ENCODE data around the gene YPEL5.
"Not testable (repeated sequence)": the region's sequence is repeated elsewhere in the genome, so short reads cannot be mapped to it uniquely, and the experiment has no call there.

The YPEL5 gene

GRCh38 chr2:30139131-30139870 lies 7.5 kb upstream of the YPEL5 start:
- DNase-seq, result no peak

GRCh38 chr2:30141136-30141535 lies 5.7 kb upstream of the YPEL5 start:
- no peak for DNase-seq

GRCh38 chr2:30144260-30144659 lies 2.5 kb upstream of the YPEL5 start:
- no peak for DNase-seq

GRCh38 chr2:30144951-30145350 lies 1.9 kb upstream of the YPEL5 start:
- DNase-seq, result not testable (repeated sequence)

GRCh38 chr2:30145826-30146336 lies 926 bp upstream of the YPEL5 start:
- DNase-seq, result no peak

- DNase-seq, result no peak
Measured at GRCh38 chr2:30147196-30147714, 448 bp downstream of the YPEL5 start.

GRCh38 chr2:30147715-30148610 lies 1.2 kb downstream of the YPEL5 start:
- peak; percentile 76 for DNase-seq

- no peak for DNase-seq
Measured at GRCh38 chr2:30148850-30149249, 2.0 kb downstream of the YPEL5 start.

- DNase-seq, result no peak
Measured at GRCh38 chr2:30149513-30149912, 2.7 kb downstream of the YPEL5 start.

GRCh38 chr2:30149976-30150375 lies 3.2 kb downstream of the YPEL5 start:
- DNase-seq, result no peak

GRCh38 chr2:30150786-30151185 lies 4.0 kb downstream of the YPEL5 start:
- no peak for DNase-seq

GRCh38 chr2:30152385-30152784 lies 5.6 kb downstream of the YPEL5 start:
- DNase-seq, result no peak

- DNase-seq, result no peak
Measured at GRCh38 chr2:30155202-30155601, 8.4 kb downstream of the YPEL5 start.

- DNase-seq, result no peak
Measured at GRCh38 chr2:30155889-30156658, 9.3 kb downstream of the YPEL5 start.

- DNase-seq, result no peak
Measured at GRCh38 chr2:30157616-30158015, 10.8 kb downstream of the YPEL5 start.

GRCh38 chr2:30159766-30160165 lies 13.0 kb downstream of the YPEL5 start:
- no peak for DNase-seq

GRCh38 chr2:30161929-30162706 lies 15.3 kb downstream of the YPEL5 start:
- DNase-seq, result no peak

GRCh38 chr2:30162806-30163205 lies 16.0 kb downstream of the YPEL5 start:
- DNase-seq, result no peak

- no peak for DNase-seq
Measured at GRCh38 chr2:30164131-30164925, 17.5 kb downstream of the YPEL5 start.

- peak; percentile 45 for DNase-seq
Measured at GRCh38 chr2:30165050-30165520, 18.3 kb downstream of the YPEL5 start.

GRCh38 chr2:30165617-30166016 lies 18.8 kb downstream of the YPEL5 start:
- DNase-seq, result no peak
